Thymus (tissue), 11 donors: ENCODE results near the gene ABCA8. TPM values are rescaled to one million over a fixed set of nuclear protein-coding genes. Genes with fewer than 3 reads are reported as not detected.

Experiments
- DNase-seq, 9 donors: peaks; one replicate each; pipeline ENCODE4 v3.0.0-alpha.2; 2013; ENCODE audit warnings: low spot score in 9 of 9, low read depth in 6 of 9, missing footprints in 1 of 9
- H3K27ac ChIP-seq, 2 donors: one replicate each; pipeline ENCODE4 v1.5.1; 2013; ENCODE audit warnings: control low read depth in 1 of 2, low read depth in 1 of 2, low read length in 1 of 2, mild to moderate bottlenecking in 1 of 2, moderate library complexity in 1 of 2
- H3K27me3 ChIP-seq, 2 donors: one replicate each; pipeline ENCODE4 v1.5.1; 2013; ENCODE audit warnings: low read length in 1 of 2; ENCODE audit not compliant: control insufficient read depth in 2 of 2, insufficient read depth in 1 of 2
- H3K36me3 ChIP-seq, 2 donors: one replicate each; pipeline ENCODE4 v1.5.1; 2013; ENCODE audit warnings: low read length in 1 of 2, mild to moderate bottlenecking in 1 of 2, moderate library complexity in 1 of 2; ENCODE audit not compliant: control insufficient read depth in 2 of 2, insufficient read depth in 2 of 2
- H3K4me1 ChIP-seq, 2 donors: one replicate each; pipeline ENCODE4 v1.5.1; 2013; ENCODE audit warnings: low read length in 2 of 2; ENCODE audit not compliant: control insufficient read depth in 2 of 2, insufficient read depth in 2 of 2
- H3K4me3 ChIP-seq, 2 donors: one replicate each; pipeline ENCODE4 v1.5.1; 2013; ENCODE audit warnings: low read length in 2 of 2, control low read depth in 1 of 2, mild to moderate bottlenecking in 1 of 2
- H3K9me3 ChIP-seq, 2 donors: one replicate each; pipeline ENCODE4 v1.5.1; 2013; ENCODE audit warnings: low read length in 1 of 2, mild to moderate bottlenecking in 1 of 2; ENCODE audit not compliant: control insufficient read depth in 2 of 2, insufficient read depth in 1 of 2
- WGBS: extraction: QIAGEN DNeasy Blood & Tissue Kit; methylation state at CpG from one replicate; pipeline ENCODE4 v1.1.7; 2013; 5-methylcytosine and 5-hydroxymethylcytosine counted together
- polyA plus RNA-seq: library from polyadenylated mRNA; stranded (reverse); fragments of 200-250 nt; gene quantifications from one replicate; pipeline ENCODE4 v1.2.3, GENCODE V29; 2013
- total RNA-seq: library from RNA; stranded (reverse); fragments of 120-200 nt; gene quantifications from one replicate; pipeline ENCODE4 v1.2.4, GENCODE V29; 2013
- donor health status: healthy.

The ABCA8 gene
- total and polyA plus RNA-seq, 2 donors = 0.76 to 1.6 TPM

DNA sequence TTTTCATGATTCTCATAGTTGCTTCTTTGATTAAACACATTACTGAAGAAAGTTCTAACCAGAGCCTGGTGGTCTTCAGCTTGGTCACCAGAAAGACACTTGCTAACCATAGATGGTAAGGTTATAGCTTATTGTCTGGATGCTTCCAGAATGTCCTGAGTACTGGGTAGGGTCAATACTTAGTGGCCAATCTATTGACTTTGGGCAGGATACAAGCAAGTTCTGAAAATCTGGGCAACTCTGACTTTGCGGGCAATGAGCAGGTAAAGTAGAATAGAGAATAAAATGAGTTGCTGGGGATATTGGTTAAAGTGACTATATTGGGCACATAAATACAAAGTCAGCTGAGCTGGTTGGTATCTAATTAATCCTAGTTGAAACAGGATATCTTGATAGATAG lies 63.0 kb downstream of the ABCA8 start:
- Histone ChIP-seq H3K27ac (no peak overlapping the region), H3K27me3 (no peaks in the 10 kb centered on the region), H3K36me3 (no peaks in the 10 kb centered on the region), H3K4me1 (no peaks in the 10 kb centered on the region), H3K4me3 (no peak overlapping the region), H3K9me3 (no peaks in the 10 kb centered on the region)
- WGBS = 98% methylated on average over 1 of the region's 1 CpG
- DNase-seq = no peak

GRCh38 chr17:68886401-68886800 lies 68.8 kb downstream of the ABCA8 start:
- Histone ChIP-seq H3K27me3 (no peaks in the 10 kb centered on the region), H3K4me1 (no peaks in the 10 kb centered on the region), H3K36me3 (no peaks in the 10 kb centered on the region), H3K9me3 (no peaks in the 10 kb centered on the region), H3K27ac (no peak overlapping the region), H3K4me3 (no peak overlapping the region)
- 97% methylated on average over 3 of the region's 3 CpGs for WGBS
- no peak for DNase-seq

DNA sequence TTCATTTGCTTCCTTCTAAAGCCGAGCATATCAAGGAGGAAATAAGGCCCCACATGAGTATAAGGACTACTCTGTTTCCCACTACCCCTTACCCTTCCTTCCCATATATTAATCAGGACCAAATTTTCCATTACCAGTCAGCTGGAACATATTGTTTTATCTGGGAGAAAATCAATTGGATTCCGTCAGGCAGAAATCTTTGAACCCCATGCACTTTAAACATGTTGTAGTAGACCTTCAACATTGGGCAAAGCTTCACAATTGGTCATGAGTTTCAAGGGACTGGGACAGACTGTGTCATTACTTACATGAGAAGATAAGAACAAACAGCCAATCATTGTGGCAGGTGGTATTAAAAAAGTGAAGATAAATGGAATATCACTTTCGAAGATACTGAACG lies 70.3 kb downstream of the ABCA8 start:
- Histone ChIP-seq H3K4me1 (no peaks in the 10 kb centered on the region), H3K36me3 (no peaks in the 10 kb centered on the region), H3K4me3 (no peak overlapping the region), H3K9me3 (peaks cover 1 to 9% of the 10 kb centered on the region in 2 donors), H3K27ac (no peak overlapping the region), H3K27me3 (no peaks in the 10 kb centered on the region)
- DNase-seq = no peak
- 97% methylated on average over 4 of the region's 4 CpGs for WGBS

DNA sequence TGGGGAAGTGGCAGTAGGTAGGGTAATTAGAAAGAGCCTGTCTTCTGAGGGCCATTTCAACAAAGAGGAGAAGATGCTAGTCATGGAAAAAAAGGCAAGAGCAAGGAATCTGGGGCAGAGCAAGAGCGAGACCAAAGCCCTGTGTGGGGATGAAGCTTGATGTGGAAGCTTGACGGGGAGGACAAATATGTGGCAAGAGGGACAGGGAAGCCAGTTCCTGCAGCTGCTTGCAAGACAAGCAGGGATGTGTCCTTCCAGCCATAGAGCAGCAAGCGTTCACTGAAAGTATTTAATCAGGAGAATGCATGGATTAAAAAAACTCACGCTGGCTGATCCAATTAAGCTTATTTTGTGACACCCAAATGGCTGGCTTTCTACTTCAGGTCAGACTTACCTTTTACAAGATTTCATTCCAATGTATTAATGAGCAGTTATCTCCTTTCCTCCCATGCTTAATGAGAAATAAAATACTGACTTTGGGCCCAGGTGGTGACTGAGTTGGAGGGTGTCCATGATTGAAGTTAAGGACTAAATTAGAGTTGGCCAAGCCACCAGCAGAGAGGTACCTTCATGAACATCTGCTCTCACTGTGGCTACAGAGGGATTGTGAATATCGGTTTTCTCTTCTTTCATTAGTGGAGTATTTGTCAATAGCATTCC lies 76.8 kb downstream of the ABCA8 start:
- peaks cover 1 to 20% of the 10 kb centered on the region in 2 donors for H3K9me3 ChIP-seq
- no peak overlapping the region for H3K27ac ChIP-seq
- H3K27me3 ChIP-seq = no peaks in the 10 kb centered on the region
- H3K4me3 ChIP-seq = no peak overlapping the region
- no peaks in the 10 kb centered on the region for H3K36me3 ChIP-seq
- 98% methylated on average over 5 of the region's 5 CpGs for WGBS
- no peak for DNase-seq
- no peaks in the 10 kb centered on the region for H3K4me1 ChIP-seq

DNA sequence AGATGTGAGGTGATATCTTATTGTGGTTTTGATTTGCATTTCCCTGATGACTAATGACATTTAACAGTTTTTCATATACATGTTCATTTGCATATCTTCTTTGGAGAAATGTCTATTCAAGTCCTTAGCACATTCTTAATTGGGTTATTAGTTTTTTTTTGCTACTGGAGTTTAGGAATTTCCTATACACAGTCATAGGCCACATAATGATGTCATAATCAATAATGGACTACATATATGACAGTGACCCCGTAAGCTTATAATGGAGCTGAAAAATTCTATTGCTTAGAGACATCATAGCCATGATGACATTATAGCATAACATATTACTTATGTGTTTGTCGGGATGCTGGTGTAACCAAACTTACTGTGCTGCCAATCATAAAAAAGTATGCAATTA lies 83.7 kb downstream of the ABCA8 start:
- WGBS = 98% methylated on average over 2 of the region's 2 CpGs
- Histone ChIP-seq H3K36me3 (no peaks in the 10 kb centered on the region), H3K4me3 (no peak overlapping the region), H3K9me3 (no peaks in the 10 kb centered on the region), H3K27ac (no peak overlapping the region), H3K4me1 (no peaks in the 10 kb centered on the region), H3K27me3 (no peaks in the 10 kb centered on the region)
- DNase-seq = no peak

GRCh38 chr17:68870976-68871375 lies 84.2 kb downstream of the ABCA8 start:
- no peak for DNase-seq
- no peaks in the 10 kb centered on the region for H3K4me1 ChIP-seq
- no peaks in the 10 kb centered on the region for H3K9me3 ChIP-seq
- no peaks in the 10 kb centered on the region for H3K36me3 ChIP-seq
- 32% methylated on average over 1 of the region's 1 CpG for WGBS
- no peak overlapping the region for H3K27ac ChIP-seq
- no peak overlapping the region for H3K4me3 ChIP-seq
- H3K27me3 ChIP-seq = no peaks in the 10 kb centered on the region

- no peaks in the 10 kb centered on the region for H3K4me1 ChIP-seq
- no peak overlapping the region for H3K27ac ChIP-seq
- H3K4me3 ChIP-seq = no peak overlapping the region
- H3K9me3 ChIP-seq = no peaks in the 10 kb centered on the region
- 96% methylated on average over 3 of the region's 3 CpGs for WGBS
- no peaks in the 10 kb centered on the region for H3K27me3 ChIP-seq
- DNase-seq = no peak
- no peaks in the 10 kb centered on the region for H3K36me3 ChIP-seq
Observed at GRCh38 chr17:68870161-68870826, 84.9 kb downstream of the ABCA8 start.

DNA sequence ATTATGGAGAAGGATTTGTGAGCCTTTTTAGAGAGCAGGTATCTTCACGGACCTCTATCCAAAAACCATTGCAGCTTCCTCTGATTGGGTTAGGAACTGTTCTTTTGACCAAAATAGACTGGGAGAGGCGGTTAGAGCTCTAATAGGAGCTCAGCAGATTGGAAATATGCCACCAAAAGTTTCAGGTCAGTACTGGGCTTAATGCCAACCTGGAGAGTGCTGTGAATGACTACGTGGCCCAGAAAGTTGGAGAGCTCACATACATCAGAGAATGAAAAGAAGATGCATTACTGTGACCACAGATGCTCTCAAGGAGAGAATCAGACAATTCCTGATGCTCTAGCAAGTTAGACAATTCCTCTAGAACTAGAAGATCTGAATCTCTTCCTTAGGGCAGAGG lies 86.5 kb downstream of the ABCA8 start:
- Histone ChIP-seq H3K9me3 (no peaks in the 10 kb centered on the region), H3K27ac (no peak overlapping the region), H3K36me3 (no peaks in the 10 kb centered on the region), H3K4me3 (no peak overlapping the region), H3K27me3 (no peaks in the 10 kb centered on the region), H3K4me1 (no peaks in the 10 kb centered on the region)
- DNase-seq = no peak
- WGBS = 71% methylated on average over 3 of the region's 3 CpGs

- Histone ChIP-seq H3K36me3 (no peaks in the 10 kb centered on the region), H3K27me3 (no peaks in the 10 kb centered on the region), H3K4me1 (no peaks in the 10 kb centered on the region), H3K27ac (no peak overlapping the region), H3K4me3 (no peak overlapping the region), H3K9me3 (no peaks in the 10 kb centered on the region)
- WGBS = 47% methylated on average over 7 of the region's 7 CpGs
- no peak for DNase-seq
Observed at GRCh38 chr17:68867759-68868516, 87.3 kb downstream of the ABCA8 start.
